Measurements from ENCODE around the gene IVNS1ABP.
"Not testable (repeated sequence)": the region's sequence is repeated elsewhere in the genome, so short reads cannot be mapped to it uniquely, and the experiment has no call there.

IVNS1ABP gene

GRCh38 chr1:185292237-185292636 is 24.8 kb downstream of the IVNS1ABP start:
- DNase-seq (ENCODE audit: low read depth in 3 of 3): no peak

- DNase-seq (ENCODE audit: low read depth in 3 of 3): no peak
Measured at GRCh38 chr1:185291652-185292051, 25.4 kb downstream of the IVNS1ABP start.

GRCh38 chr1:185291159-185291558 is 25.9 kb downstream of the IVNS1ABP start:
- DNase-seq (ENCODE audit: low read depth in 3 of 3): no peak

- no peak for DNase-seq (ENCODE audit: low read depth in 3 of 3)
Measured at GRCh38 chr1:185289880-185290279, 27.2 kb downstream of the IVNS1ABP start.

- DNase-seq (ENCODE audit: low read depth in 3 of 3): no peak
Measured at GRCh38 chr1:185288435-185288834, 28.6 kb downstream of the IVNS1ABP start.

- DNase-seq (ENCODE audit: low read depth in 3 of 3): no peak
Measured at GRCh38 chr1:185287451-185287850, 29.6 kb downstream of the IVNS1ABP start.

- DNase-seq (ENCODE audit: low read depth in 3 of 3): no peak
Measured at GRCh38 chr1:185284533-185285276, 32.3 kb downstream of the IVNS1ABP start.

GRCh38 chr1:185284116-185284515 is 32.9 kb downstream of the IVNS1ABP start:
- DNase-seq (ENCODE audit: low read depth in 3 of 3): no peak

- DNase-seq (ENCODE audit: low read depth in 3 of 3): no peak
Measured at GRCh38 chr1:185281245-185281644, 35.8 kb downstream of the IVNS1ABP start.

- no peak for DNase-seq (ENCODE audit: low read depth in 3 of 3)
Measured at GRCh38 chr1:185280589-185280988, 36.5 kb downstream of the IVNS1ABP start.

GRCh38 chr1:185279571-185279970 is 37.5 kb downstream of the IVNS1ABP start:
- no peak for DNase-seq (ENCODE audit: low read depth in 3 of 3)

- no peak for DNase-seq (ENCODE audit: low read depth in 3 of 3)
Measured at GRCh38 chr1:185271921-185272320, 45.1 kb downstream of the IVNS1ABP start.

- no peak for DNase-seq (ENCODE audit: low read depth in 3 of 3)
Measured at GRCh38 chr1:185268352-185268751, 48.7 kb downstream of the IVNS1ABP start.

GRCh38 chr1:185267701-185268100 is 49.3 kb downstream of the IVNS1ABP start:
- DNase-seq (ENCODE audit: low read depth in 3 of 3): no peak

- DNase-seq (ENCODE audit: low read depth in 3 of 3): no peak
Measured at GRCh38 chr1:185267301-185267700, 49.7 kb downstream of the IVNS1ABP start.

GRCh38 chr1:185265314-185265713 is 51.7 kb downstream of the IVNS1ABP start:
- no peak for DNase-seq (ENCODE audit: low read depth in 3 of 3)

- no peak for DNase-seq (ENCODE audit: low read depth in 3 of 3)
Measured at GRCh38 chr1:185263780-185264179, 53.3 kb downstream of the IVNS1ABP start.

GRCh38 chr1:185263292-185263691 is 53.8 kb downstream of the IVNS1ABP start:
- no peak for DNase-seq (ENCODE audit: low read depth in 3 of 3)

- DNase-seq (ENCODE audit: low read depth in 3 of 3): no peak
Measured at GRCh38 chr1:185262151-185262550, 54.9 kb downstream of the IVNS1ABP start.

GRCh38 chr1:185260611-185261010 is 56.4 kb downstream of the IVNS1ABP start:
- DNase-seq (ENCODE audit: low read depth in 3 of 3): no peak

GRCh38 chr1:185258676-185259075 is 58.4 kb downstream of the IVNS1ABP start:
- DNase-seq (ENCODE audit: low read depth in 3 of 3): no peak

GRCh38 chr1:185257950-185258208 is 59.2 kb downstream of the IVNS1ABP start:
- DNase-seq (ENCODE audit: low read depth in 3 of 3): no peak

GRCh38 chr1:185257116-185257949 is 59.7 kb downstream of the IVNS1ABP start:
- not testable (repeated sequence) for DNase-seq (ENCODE audit: low read depth in 3 of 3)

Data from stimulated activated CD4-positive, alpha-beta T cell treated with anti-CD3 and anti-CD28 coated beads, TNF-alpha, amount 100 ng/mL, for 4 hours (primary cell).